PC-9 (cell line): ENCODE measurements around the gene TP53TG5. TPM values are rescaled to one million over a fixed set of nuclear protein-coding genes. Genes with fewer than 3 reads are reported as not detected.
"Not testable (repeated sequence)": the region's sequence is repeated elsewhere in the genome, so short reads cannot be mapped to it uniquely, and the experiment has no call there.

Experiments
- BruUV-seq: library from RNA; stranded (reverse); fragments of 400-500 nt; replicated peaks from 2 replicates; lab custom pipeline; 2021; lab: Mats Ljungman, UMichigan
- CTCF ChIA-PET: fragments of 300-600 bp; sonication (Branson Sonifier 250); formaldehyde crosslinking; loops from one replicate; lab custom pipeline; 2022; ENCODE audit warnings: antibody characterized with exemption; lab: Charles Lee
- POLR2A ChIA-PET: fragments of 300-600 bp; sonication (Branson Sonifier 250); formaldehyde crosslinking; loops from one replicate; lab custom pipeline; 2022; ENCODE audit warnings: antibody characterized with exemption; ENCODE audit not compliant: unreplicated experiment; lab: Charles Lee
- DNase-seq, 2 experiments: peaks; one replicate each; pipeline versions ENCODE4 v3.0.0 to v3.0.0-alpha.2; 2015 to 2022; ENCODE audit warnings: mixed read lengths in 1 of 2
- H2AFZ ChIP-seq: fragments of 200-600 bp; sonication (generic); 2 replicates; pipeline ENCODE4 v1.8.1; 2017; ENCODE audit warnings: antibody characterized with exemption
- H3F3A ChIP-seq: fragments of 200-600 bp; sonication (generic); 2 replicates; pipeline ENCODE4 v1.8.1; 2017; ENCODE audit warnings: antibody characterized with exemption, mild to moderate bottlenecking, low read depth; ENCODE audit not compliant: insufficient read depth
- H3K27ac ChIP-seq: fragments of 200-600 bp; sonication (generic); 2 replicates; pipeline ENCODE4 v1.6.1; 2016; ENCODE audit warnings: mixed run types
- H3K27me3 ChIP-seq: fragments of 200-600 bp; sonication (generic); 2 replicates; pipeline ENCODE4 v1.6.1; 2016; ENCODE audit warnings: low read depth, mixed run types; ENCODE audit not compliant: insufficient read depth
- H3K36me3 ChIP-seq: fragments of 200-600 bp; sonication (generic); 2 replicates; pipeline ENCODE4 v1.6.1; 2016; ENCODE audit warnings: low read depth, mixed run types
- H3K4me1 ChIP-seq: fragments of 200-600 bp; sonication (generic); replicated peaks from 2 replicates; pipeline ENCODE4 v1.6.1; 2016; ENCODE audit warnings: mixed run types; ENCODE audit not compliant: insufficient read depth
- H3K4me2 ChIP-seq: fragments of 200-600 bp; sonication (generic); 2 replicates; pipeline ENCODE4 v1.6.1; 2017; ENCODE audit warnings: mixed run types
- H3K4me3 ChIP-seq: fragments of 200-600 bp; sonication (generic); 2 replicates; pipeline ENCODE4 v1.6.1; 2016; ENCODE audit warnings: mixed run types
- H3K79me2 ChIP-seq: fragments of 200-600 bp; sonication (generic); 2 replicates; pipeline ENCODE4 v1.6.1; 2017; ENCODE audit warnings: low read depth, mixed run types
- H3K9me2 ChIP-seq: fragments of 200-600 bp; sonication (generic); 2 replicates; pipeline ENCODE4 v1.8.1; 2017; ENCODE audit warnings: mild to moderate bottlenecking; ENCODE audit not compliant: insufficient read depth
- H3K9me3 ChIP-seq: fragments of 200-600 bp; sonication (generic); 2 replicates; pipeline ENCODE4 v1.8.1; 2016; ENCODE audit warnings: low read depth; ENCODE audit not compliant: insufficient read depth
- H4K20me1 ChIP-seq: fragments of 200-600 bp; sonication (generic); 2 replicates; pipeline ENCODE4 v1.8.1; 2017; ENCODE audit not compliant: insufficient read depth
- EZH2 ChIP-seq: fragments of 200-600 bp; sonication (generic); IDR thresholded peaks from 2 replicates; pipeline ENCODE4 v1.8.0; 2017; ENCODE audit warnings: antibody characterized with exemption, low read depth
- intact Hi-C: fragments of 100-400 bp; cut with micrococcal nuclease; formaldehyde crosslinking; loops from one replicate; pipeline ENCODE4 v1.10.0; 2022; ENCODE audit not compliant: unreplicated experiment
- total RNA-seq: library from RNA; stranded (reverse); gene quantifications from 2 replicates; pipeline ENCODE4 v1.2.3, GENCODE V29; 2021
- TF ChIP-seq, protein P1 (sequence below): fragments of 200-600 bp; sonication (generic); conservative IDR thresholded peaks from 2 replicates; pipeline ENCODE4 v1.6.1; 2017; ENCODE audit warnings: mixed run types, antibody characterized with exemption, mild to moderate bottlenecking, moderate library complexity

TP53TG5 gene
- total RNA-seq, 1 experiment from 2014 or later, result not detected

- H3K27me3 ChIP-seq, result no peaks in the 10 kb centered on the region
- H3K4me1 ChIP-seq, result peaks cover 44% of the 10 kb centered on the region
- no peaks in the 10 kb centered on the region for H3K9me2 ChIP-seq
- H2AFZ ChIP-seq, result no peak overlapping the region
- no peak overlapping the region for H3K4me2 ChIP-seq
- no peaks in the 10 kb centered on the region for H3K79me2 ChIP-seq
- H4K20me1 ChIP-seq, result no peaks in the 10 kb centered on the region
- BruUV-seq, result no TSS peak
- no peak overlapping the region for H3K27ac ChIP-seq
- no peaks in the 10 kb centered on the region for H3K9me3 ChIP-seq
- no peak for TF ChIP-seq EZH2
- TF ChIP-seq, protein P1, sequence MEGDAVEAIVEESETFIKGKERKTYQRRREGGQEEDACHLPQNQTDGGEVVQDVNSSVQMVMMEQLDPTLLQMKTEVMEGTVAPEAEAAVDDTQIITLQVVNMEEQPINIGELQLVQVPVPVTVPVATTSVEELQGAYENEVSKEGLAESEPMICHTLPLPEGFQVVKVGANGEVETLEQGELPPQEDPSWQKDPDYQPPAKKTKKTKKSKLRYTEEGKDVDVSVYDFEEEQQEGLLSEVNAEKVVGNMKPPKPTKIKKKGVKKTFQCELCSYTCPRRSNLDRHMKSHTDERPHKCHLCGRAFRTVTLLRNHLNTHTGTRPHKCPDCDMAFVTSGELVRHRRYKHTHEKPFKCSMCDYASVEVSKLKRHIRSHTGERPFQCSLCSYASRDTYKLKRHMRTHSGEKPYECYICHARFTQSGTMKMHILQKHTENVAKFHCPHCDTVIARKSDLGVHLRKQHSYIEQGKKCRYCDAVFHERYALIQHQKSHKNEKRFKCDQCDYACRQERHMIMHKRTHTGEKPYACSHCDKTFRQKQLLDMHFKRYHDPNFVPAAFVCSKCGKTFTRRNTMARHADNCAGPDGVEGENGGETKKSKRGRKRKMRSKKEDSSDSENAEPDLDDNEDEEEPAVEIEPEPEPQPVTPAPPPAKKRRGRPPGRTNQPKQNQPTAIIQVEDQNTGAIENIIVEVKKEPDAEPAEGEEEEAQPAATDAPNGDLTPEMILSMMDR, result no peak
- H3K4me3 ChIP-seq, result no peak overlapping the region
- intact Hi-C loops, result no loop called here
- ChIA-PET POLR2A (interaction anchor here (0.5 kb wide), 1 partner anchor 417 kb away, joined by 3 read pairs; no protein-coding TSS in a partner anchor), CTCF (no interaction called here)
- no peaks in the 10 kb centered on the region for H3K36me3 ChIP-seq
- peaks cover 57% of the 10 kb centered on the region for H3F3A ChIP-seq
- DNase-seq, result no peak
Observed at GRCh38 chr20:45353746-45354145, 24.4 kb downstream of the TP53TG5 start.

GRCh38 chr20:45352729-45353128, 25.4 kb downstream of the TP53TG5 start:
- DNase-seq, result no peak
- BruUV-seq, result no TSS peak
- CTCF ChIA-PET, result no interaction called here

GRCh38 chr20:45350795-45351194, 27.3 kb downstream of the TP53TG5 start:
- H4K20me1 ChIP-seq, H3K27ac ChIP-seq, H3K4me3 ChIP-seq, H2AFZ ChIP-seq, H3K9me2 ChIP-seq, H3K9me3 ChIP-seq, intact Hi-C loops, H3K36me3 ChIP-seq, H3K4me2 ChIP-seq, BruUV-seq, POLR2A ChIA-PET, H3K27me3 ChIP-seq, DNase-seq: not testable (repeated sequence)
- peaks cover 23% of the 10 kb centered on the region for H3K79me2 ChIP-seq
- CTCF ChIA-PET, result interaction anchor here (0.6 kb wide), 1 partner anchor 76 kb away, joined by 3 read pairs; no protein-coding TSS in a partner anchor
- peaks cover 47% of the 10 kb centered on the region for H3F3A ChIP-seq
- peaks cover 33% of the 10 kb centered on the region for H3K4me1 ChIP-seq

More at GRCh38 chr20:45352729-45353128, 25.4 kb downstream of the TP53TG5 start:
- H3F3A ChIP-seq, result peaks cover 51% of the 10 kb centered on the region
- H3K9me2 ChIP-seq, result no peaks in the 10 kb centered on the region
- H4K20me1 ChIP-seq, result no peaks in the 10 kb centered on the region
- no peaks in the 10 kb centered on the region for H3K27me3 ChIP-seq
- H2AFZ ChIP-seq, result no peak overlapping the region
- H3K79me2 ChIP-seq, result peaks cover 4% of the 10 kb centered on the region
- no peaks in the 10 kb centered on the region for H3K9me3 ChIP-seq
- H3K4me3 ChIP-seq, result no peak overlapping the region
- TF ChIP-seq EZH2, result no peak
- TF ChIP-seq, protein P1, result no peak
- intact Hi-C loops, result no loop called here
- H3K4me2 ChIP-seq, result no peak overlapping the region
- no peak overlapping the region for H3K27ac ChIP-seq
- H3K4me1 ChIP-seq, result peaks cover 37% of the 10 kb centered on the region
- POLR2A ChIA-PET, result no interaction called here
- H3K36me3 ChIP-seq, result no peaks in the 10 kb centered on the region

DNA sequence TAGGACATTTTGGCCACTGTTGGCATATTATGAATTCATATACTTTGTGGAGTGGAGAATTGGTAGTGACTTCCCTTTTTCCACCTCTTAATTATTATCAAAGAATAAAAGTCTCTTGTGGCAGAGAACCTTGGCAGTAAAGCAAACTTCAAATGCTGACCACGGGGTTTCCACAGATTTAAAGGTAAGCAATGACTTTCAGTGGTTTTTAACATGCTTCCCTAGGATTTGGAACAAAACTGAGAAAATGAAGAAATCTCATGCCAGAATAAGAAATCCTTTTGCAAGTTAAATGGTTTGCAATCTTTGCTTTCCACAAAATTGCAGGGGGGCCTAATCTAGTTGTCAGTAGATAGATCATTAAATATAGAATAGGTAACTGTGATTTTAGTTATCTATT, 27.9 kb downstream of the TP53TG5 start:
- TF ChIP-seq EZH2, result no peak
- TF ChIP-seq, protein P1, result no peak
- Histone ChIP-seq H3K27me3 (no peaks in the 10 kb centered on the region), H3K27ac (no peak overlapping the region), H3K9me3 (no peaks in the 10 kb centered on the region), H3K4me1 (peaks cover 33% of the 10 kb centered on the region), H3K4me3 (no peak overlapping the region), H3K79me2 (peaks cover 27% of the 10 kb centered on the region), H3K4me2 (no peak overlapping the region), H3K9me2 (no peaks in the 10 kb centered on the region), H2AFZ (no peak overlapping the region), H3F3A (peaks cover 46% of the 10 kb centered on the region), H4K20me1 (peaks cover 6% of the 10 kb centered on the region; the same call in 1 of the 2 replicates), H3K36me3 (no peaks in the 10 kb centered on the region)
- intact Hi-C loops, result no loop called here
- ChIA-PET POLR2A (no interaction called here), CTCF (interaction anchor here (0.6 kb wide), 1 partner anchor 77 kb away, joined by 3 read pairs; no protein-coding TSS in a partner anchor)
- DNase-seq, result no peak
- BruUV-seq, result no TSS peak
